CD8-positive, alpha-beta memory T cell (primary cell): ENCODE measurements around the gene MEF2B. TPM values are rescaled to one million over a fixed set of nuclear protein-coding genes. Genes with fewer than 3 reads are reported as not detected.
A peak's percentile ranks its signal among the peaks of the same experiment; 100 is the strongest.

Experiments used
- CTCF ChIA-PET: fragments of 350-600 bp; sonication (Branson Sonifier 250); formaldehyde crosslinking; loops from one replicate; lab custom pipeline; 2021; ENCODE audit warnings: antibody characterized with exemption; lab: Charles Lee
- POLR2A ChIA-PET: fragments of 350-600 bp; sonication (Branson Sonifier 250); formaldehyde crosslinking; loops from one replicate; lab custom pipeline; 2021; ENCODE audit warnings: antibody characterized with exemption; lab: Charles Lee
- DNase-seq, 5 donors: peaks; one replicate each; pipeline versions ENCODE4 v3.0.0 to v3.0.0-alpha.2; 2020 to 2022; ENCODE audit warnings: mixed read lengths in 1 of 5
- H3K27ac ChIP-seq: one replicate; pipeline ENCODE4 v1.7.0; 2013; ENCODE audit warnings: low read depth, mild to moderate bottlenecking, low read length, moderate library complexity
- H3K27me3 ChIP-seq: 2 replicates; pipeline ENCODE4 v1.7.0; 2013; ENCODE audit warnings: low read length, mild to moderate bottlenecking; ENCODE audit not compliant: insufficient read depth, poor library complexity, severe bottlenecking
- H3K36me3 ChIP-seq: 2 replicates; pipeline ENCODE4 v1.7.0; 2013; ENCODE audit warnings: mild to moderate bottlenecking, low read length, moderate library complexity; ENCODE audit not compliant: insufficient read depth
- H3K4me1 ChIP-seq: 2 replicates; pipeline ENCODE4 v1.7.0; 2013; ENCODE audit warnings: mild to moderate bottlenecking, low read length, moderate library complexity; ENCODE audit not compliant: insufficient read depth
- H3K4me3 ChIP-seq: 2 replicates; pipeline ENCODE4 v1.7.0; 2013; ENCODE audit warnings: mild to moderate bottlenecking, low read length
- H3K9me3 ChIP-seq: 2 replicates; pipeline ENCODE4 v1.7.0; 2013; ENCODE audit warnings: mild to moderate bottlenecking, low read length
- H3K27ac Mint-ChIP-seq, 8 donors: one replicate each; pipeline ENCODE4 v1.8.0; 2020 to 2021; ENCODE audit warnings: mixed read lengths in 8 of 8, mild to moderate bottlenecking in 6 of 8, inconsistent platforms in 3 of 8, moderate library complexity in 3 of 8
- H3K27me3 Mint-ChIP-seq, 2 donors: one replicate each; pipeline ENCODE4 v1.8.0; 2020 to 2021; ENCODE audit warnings: mixed read lengths in 2 of 2, mild to moderate bottlenecking in 1 of 2, moderate library complexity in 1 of 2
- H3K36me3 Mint-ChIP-seq, 3 donors: one replicate each; pipeline ENCODE4 v1.8.0; 2020 to 2021; ENCODE audit warnings: mixed read lengths in 3 of 3, inconsistent platforms in 1 of 3, mild to moderate bottlenecking in 1 of 3
- H3K4me1 Mint-ChIP-seq, 3 donors: one replicate each; pipeline ENCODE4 v1.8.0; 2020 to 2021; ENCODE audit warnings: mixed read lengths in 3 of 3, inconsistent platforms in 1 of 3, mild to moderate bottlenecking in 1 of 3
- H3K4me3 Mint-ChIP-seq, 7 donors: one replicate each; pipeline ENCODE4 v1.8.0; 2020 to 2021; ENCODE audit warnings: mixed read lengths in 7 of 7, mild to moderate bottlenecking in 6 of 7, moderate library complexity in 4 of 7, inconsistent platforms in 2 of 7
- H3K9me3 Mint-ChIP-seq, 5 donors: one replicate each; pipeline ENCODE4 v1.8.0; 2020 to 2022; ENCODE audit warnings: mixed read lengths in 5 of 5, mild to moderate bottlenecking in 3 of 5, moderate library complexity in 2 of 5, inconsistent platforms in 1 of 5
- polyA plus RNA-seq: library from polyadenylated mRNA; unstranded; fragments of 300-500 nt; fragmentation: Illumina TruSeq; gene quantifications from one replicate; pipeline ENCODE4 v1.2.3, GENCODE V29; 2021
- total RNA-seq, 2 experiments: library from RNA; stranded (reverse); gene quantifications; one replicate each; pipeline ENCODE4 v1.2.3, GENCODE V29; 2021

Gene MEF2B
- total and polyA plus RNA-seq, 3 experiments from 2014 or later = 1.5 to 2.0 TPM; not detected in 1

GRCh38 chr19:19212916-19213315, 42.9 kb upstream of the MEF2B start:
- POLR2A ChIA-PET = no interaction called here

GRCh38 chr19:19211499-19212420, 41.7 kb upstream of the MEF2B start, which contains the start of gene NCAN:
TSS of gene NCAN (plus strand) at chr19:19211958. CDS start at chr19:19216954, 4,996 bp downstream.
- Histone ChIP-seq H3K4me3 (no peak within 1 kb of the TSS), H3K9me3 (no peaks in the 10 kb centered on the region), H3K36me3 (no peaks in the 10 kb centered on the region), H3K4me1 (peaks cover 14% of the 10 kb centered on the region), H3K27ac (no peak within 1 kb of the TSS), H3K27me3 (peaks cover 28% of the 10 kb centered on the region)
- Mint-ChIP-seq H3K9me3 (no peaks in the 10 kb centered on the region), H3K27me3 (peaks cover 36 to 49% of the 10 kb centered on the region in 2 donors), H3K4me1 (peaks cover 11 to 16% (median 12%) of the 10 kb centered on the region in 3 donors), H3K36me3 (peaks cover 0 to 9% (median 0%) of the 10 kb centered on the region in 3 donors), H3K27ac (peak within 1 kb of the TSS in 2 of 8 donors; percentile 3 to 41), H3K4me3 (no peak within 1 kb of the TSS)
- POLR2A ChIA-PET = no interaction called here
- no peak for DNase-seq
- CTCF ChIA-PET = no interaction called here

More at GRCh38 chr19:19212916-19213315, 42.9 kb upstream of the MEF2B start:
- Mint-ChIP-seq H3K9me3 (no peaks in the 10 kb centered on the region), H3K4me1 (peaks cover 0 to 4% (median under 1%) of the 10 kb centered on the region in 3 donors), H3K27me3 (peaks cover 41 to 54% of the 10 kb centered on the region in 2 donors), H3K36me3 (peaks cover 0 to 9% (median 0%) of the 10 kb centered on the region in 3 donors), H3K27ac (peak overlapping the region in 1 of 8 donors; percentile 41), H3K4me3 (no peak overlapping the region)
- DNase-seq = no peak
- CTCF ChIA-PET = no interaction called here
- Histone ChIP-seq H3K4me1 (peaks cover 2% of the 10 kb centered on the region), H3K36me3 (no peaks in the 10 kb centered on the region), H3K27me3 (peaks cover 28% of the 10 kb centered on the region), H3K9me3 (no peaks in the 10 kb centered on the region), H3K27ac (no peak overlapping the region), H3K4me3 (no peak overlapping the region)

- Mint-ChIP-seq H3K27me3 (peaks cover 32 to 36% of the 10 kb centered on the region in 2 donors), H3K4me3 (no peak overlapping the region), H3K36me3 (peaks cover 0 to 2% (median 0%) of the 10 kb centered on the region in 3 donors), H3K27ac (no peak overlapping the region), H3K9me3 (no peaks in the 10 kb centered on the region), H3K4me1 (peaks cover 13 to 18% (median 15%) of the 10 kb centered on the region in 3 donors)
- CTCF ChIA-PET = no interaction called here
- no peak overlapping the region for H3K4me3 ChIP-seq
- H3K4me1 ChIP-seq = peaks cover 16% of the 10 kb centered on the region
- no peaks in the 10 kb centered on the region for H3K9me3 ChIP-seq
- H3K36me3 ChIP-seq = no peaks in the 10 kb centered on the region
- no peak overlapping the region for H3K27ac ChIP-seq
- no peak for DNase-seq
- peaks cover 23% of the 10 kb centered on the region for H3K27me3 ChIP-seq
- POLR2A ChIA-PET = interaction anchor here (0.5 kb wide), 1 partner anchor 33 kb away, joined by 3 read pairs; no protein-coding TSS in a partner anchor
These were observed 39.3 kb upstream of the MEF2B start for GRCh38 chr19:19209372-19209771.

GRCh38 chr19:19207637-19208572, 37.8 kb upstream of the MEF2B start:
- POLR2A ChIA-PET = no interaction called here
- peaks cover 0 to 4% (median 0%) of the 10 kb centered on the region in 3 donors for H3K36me3 Mint-ChIP-seq
- H3K4me3 ChIP-seq = no peak overlapping the region

GRCh38 chr19:19206938-19207337, 36.9 kb upstream of the MEF2B start:
- ChIA-PET CTCF (interaction anchor here (0.8 kb wide), 1 partner anchor 22 kb away, joined by 3 read pairs; no protein-coding TSS in a partner anchor), POLR2A (no interaction called here)
- H3K27ac Mint-ChIP-seq = peak overlapping the region in 2 of 8 donors; percentile 59 to 92

More at GRCh38 chr19:19207637-19208572, 37.8 kb upstream of the MEF2B start:
- Mint-ChIP-seq H3K27me3 (peaks cover 21 to 26% of the 10 kb centered on the region in 2 donors), H3K27ac (peak overlapping the region in 5 of 8 donors; percentile 14 to 70 (median 57)), H3K4me1 (peaks cover 18 to 24% (median 20%) of the 10 kb centered on the region in 3 donors), H3K9me3 (no peaks in the 10 kb centered on the region), H3K4me3 (peak overlapping the region in 5 of 7 donors; percentile 6 to 87 (median 25))
- H3K4me1 ChIP-seq = peaks cover 16% of the 10 kb centered on the region
- H3K36me3 ChIP-seq = no peaks in the 10 kb centered on the region
- H3K27me3 ChIP-seq = peaks cover 12% of the 10 kb centered on the region
- no peaks in the 10 kb centered on the region for H3K9me3 ChIP-seq
- no peak overlapping the region for H3K27ac ChIP-seq
- DNase-seq = no peak
- CTCF ChIA-PET = no interaction called here

GRCh38 chr19:19205416-19206410, 35.6 kb upstream of the MEF2B start:
- Mint-ChIP-seq H3K36me3 (peaks cover 0 to 12% (median 0%) of the 10 kb centered on the region in 3 donors), H3K4me1 (peaks cover 28 to 35% (median 30%) of the 10 kb centered on the region in 3 donors), H3K27ac (peak overlapping the region in 1 of 8 donors; percentile 60), H3K27me3 (peaks cover 8 to 15% of the 10 kb centered on the region in 2 donors), H3K4me3 (peak overlapping the region in 2 of 7 donors; percentile 49 to 95), H3K9me3 (no peaks in the 10 kb centered on the region)
- Histone ChIP-seq H3K4me1 (peaks cover 27% of the 10 kb centered on the region), H3K27ac (no peak overlapping the region), H3K4me3 (no peak overlapping the region), H3K36me3 (peaks cover 5% of the 10 kb centered on the region), H3K27me3 (no peaks in the 10 kb centered on the region), H3K9me3 (no peaks in the 10 kb centered on the region)
- DNase-seq = no peak
- POLR2A ChIA-PET = no interaction called here
- CTCF ChIA-PET = interaction anchor here (0.7 to 0.8 kb wide), 2 partner anchors 20 to 31 kb away, joined by 3 read pairs; no protein-coding TSS in a partner anchor

More at GRCh38 chr19:19206938-19207337, 36.9 kb upstream of the MEF2B start:
- H3K9me3 ChIP-seq = no peaks in the 10 kb centered on the region
- Mint-ChIP-seq H3K36me3 (peaks cover 0 to 10% (median 0%) of the 10 kb centered on the region in 3 donors), H3K4me1 (peaks cover 28 to 33% (median 29%) of the 10 kb centered on the region in 3 donors), H3K4me3 (peak overlapping the region in 5 of 7 donors; percentile 6 to 47 (median 32)), H3K9me3 (no peaks in the 10 kb centered on the region), H3K27me3 (peaks cover 14 to 23% of the 10 kb centered on the region in 2 donors)
- peaks cover 5% of the 10 kb centered on the region for H3K27me3 ChIP-seq
- no peaks in the 10 kb centered on the region for H3K36me3 ChIP-seq
- H3K4me1 ChIP-seq = peaks cover 25% of the 10 kb centered on the region
- H3K4me3 ChIP-seq = no peak overlapping the region
- no peak overlapping the region for H3K27ac ChIP-seq
- no peak for DNase-seq
